NCI-H1436 (cell line): ENCODE data around the gene ZFP91.

Source experiments
- DNase-seq: peaks from one replicate; lab custom pipeline; 2025; lab: John Stamatoyannopoulos, UW

ZFP91 gene

DNA sequence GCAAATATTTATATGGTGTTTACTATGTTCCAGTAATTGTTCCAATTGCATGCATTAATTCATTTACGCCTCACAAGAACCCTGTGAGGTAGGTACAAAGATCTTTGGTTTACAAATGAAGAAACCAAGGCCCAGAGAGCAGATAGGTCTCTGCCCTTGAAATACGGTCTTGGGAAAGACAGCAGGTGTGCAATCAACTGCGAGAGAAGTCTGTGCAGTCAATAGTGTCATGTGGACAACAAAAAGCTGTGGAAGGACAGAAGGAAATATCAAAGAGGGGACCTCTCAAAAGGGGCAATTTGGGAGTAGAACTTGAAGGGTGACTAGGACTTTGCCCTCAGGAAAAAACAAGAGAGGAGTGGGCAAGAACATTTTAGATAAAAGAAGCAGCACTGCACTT, 52.5 kb downstream of the ZFP91 start:
- no peak for DNase-seq

DNA sequence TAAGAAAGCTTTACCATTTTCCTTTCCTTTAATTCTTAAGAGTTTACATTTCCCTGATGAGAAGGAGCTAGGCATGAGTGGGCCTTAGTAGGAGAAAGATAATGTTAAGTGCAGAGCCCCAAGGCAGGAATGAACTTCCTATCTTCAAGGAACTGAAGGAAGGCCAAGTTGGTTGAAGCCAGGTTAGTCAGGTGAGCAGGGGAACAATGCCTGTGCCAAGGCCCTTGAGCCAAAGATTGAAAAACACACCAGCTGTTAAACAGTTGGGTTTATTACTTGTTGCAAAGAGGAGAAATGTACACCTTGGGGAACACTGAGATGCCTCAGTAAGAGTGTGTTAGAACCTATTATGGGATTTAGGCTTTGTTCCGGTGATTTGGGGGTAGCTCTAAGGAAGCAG, 53.6 kb downstream of the ZFP91 start:
- DNase-seq, result no peak

DNA sequence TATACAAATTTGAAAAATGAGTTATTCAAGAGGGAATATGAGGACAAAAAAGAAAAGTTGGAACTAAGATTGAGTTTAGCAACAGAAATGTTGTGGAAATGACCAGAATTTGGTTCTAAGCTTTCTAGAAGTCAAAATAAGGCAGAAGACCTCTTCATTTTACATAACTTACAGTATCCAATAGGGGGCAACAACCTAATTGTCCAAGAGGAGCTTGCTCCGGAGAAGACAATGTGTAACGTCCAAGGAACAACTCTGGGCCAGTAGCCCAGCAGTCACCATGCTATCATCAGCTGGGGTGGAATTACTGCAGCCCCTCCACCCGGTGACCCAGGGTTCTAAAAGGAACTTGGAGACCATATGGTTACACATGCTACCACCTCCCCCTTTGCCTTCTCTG, 57.7 kb downstream of the ZFP91 start:
- DNase-seq, result no peak

DNA sequence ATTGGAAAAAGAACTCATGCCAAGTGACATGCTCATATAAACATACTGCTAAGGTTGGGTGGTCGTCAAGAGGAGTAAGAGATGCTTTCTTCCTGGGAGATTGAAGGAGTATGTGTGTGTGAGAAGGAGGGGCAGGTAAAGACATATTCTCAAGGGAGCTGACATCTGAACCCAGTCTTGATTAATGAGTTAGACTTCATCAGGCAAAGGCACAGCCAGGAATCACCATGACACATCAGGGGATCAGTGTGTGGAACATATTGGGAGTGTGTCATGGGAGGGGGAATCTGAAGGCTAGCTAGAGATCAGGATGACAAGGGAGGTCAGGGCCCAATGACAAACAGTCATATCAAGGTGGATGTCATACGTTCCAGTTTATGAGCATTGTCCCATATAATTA, 58.5 kb downstream of the ZFP91 start:
- no peak for DNase-seq

DNA sequence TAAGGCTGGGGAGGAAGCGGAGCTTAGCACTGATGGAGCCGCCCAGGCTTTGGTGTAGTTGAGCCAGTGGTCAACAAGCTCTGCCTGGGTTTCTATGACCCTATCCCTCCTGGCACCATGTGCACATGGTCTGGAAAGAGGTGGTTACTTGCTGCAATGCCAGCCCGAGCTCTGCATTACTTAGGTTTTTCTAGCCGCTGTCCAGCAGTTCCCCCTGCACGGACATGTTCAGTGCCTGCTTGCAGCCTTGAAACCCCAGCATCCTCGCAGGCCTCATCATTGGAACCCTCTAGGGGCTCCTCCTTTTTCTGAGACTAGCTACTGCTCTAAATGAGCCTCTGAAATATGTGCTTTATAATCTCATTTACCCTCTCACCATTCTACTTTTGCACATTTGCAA, 60.2 kb downstream of the ZFP91 start:
- no peak for DNase-seq

DNA sequence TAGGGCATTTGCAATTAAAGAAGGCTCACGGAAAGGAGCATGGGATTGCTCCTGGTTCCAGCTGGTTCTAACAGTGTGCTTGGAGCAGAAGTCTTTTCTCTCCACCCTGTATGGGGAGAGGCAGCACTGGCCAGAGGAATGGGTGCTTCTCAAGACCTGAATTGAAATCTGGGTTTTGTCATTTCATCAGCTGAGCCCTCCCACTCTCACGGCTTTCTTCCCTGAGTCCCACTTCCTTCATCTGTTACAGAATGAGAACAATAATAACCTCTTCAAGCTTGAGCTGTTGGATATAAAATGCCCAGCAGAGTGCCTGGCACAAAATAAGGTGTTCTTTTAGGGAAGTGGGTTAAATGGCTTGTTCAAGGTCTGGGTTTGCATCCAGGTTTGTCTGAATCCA, 60.8 kb downstream of the ZFP91 start:
- DNase-seq, result no peak

DNA sequence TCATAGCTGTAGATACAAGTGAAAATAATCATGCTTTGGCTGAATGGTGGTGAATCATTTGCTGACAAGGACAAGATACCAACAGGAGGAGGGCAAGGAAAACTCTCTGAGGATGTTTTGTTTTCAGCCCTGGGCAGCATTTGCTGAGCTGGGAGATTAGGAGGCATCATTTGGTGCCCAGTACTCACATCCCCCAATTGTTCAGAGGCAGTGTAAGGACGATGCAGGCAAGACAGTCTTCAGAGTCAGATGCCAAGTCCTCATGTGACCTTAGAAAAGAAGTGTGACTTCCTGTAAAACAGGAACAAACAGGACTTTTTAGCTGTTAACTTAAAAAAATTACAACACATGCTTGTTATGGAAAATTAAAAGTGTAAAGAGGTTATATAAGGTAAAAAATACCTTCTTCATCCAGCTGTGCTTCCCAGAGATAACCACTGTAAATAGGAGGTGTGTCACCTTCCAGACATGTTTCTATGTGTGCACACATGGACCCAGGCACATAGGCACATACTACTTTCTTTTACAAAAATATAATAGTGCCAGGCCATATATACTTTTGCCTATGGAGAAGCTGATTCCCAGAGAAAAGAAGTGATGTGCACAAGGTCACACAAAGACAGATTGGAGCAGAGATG, 61.6 kb downstream of the ZFP91 start:
- no peak for DNase-seq

DNA sequence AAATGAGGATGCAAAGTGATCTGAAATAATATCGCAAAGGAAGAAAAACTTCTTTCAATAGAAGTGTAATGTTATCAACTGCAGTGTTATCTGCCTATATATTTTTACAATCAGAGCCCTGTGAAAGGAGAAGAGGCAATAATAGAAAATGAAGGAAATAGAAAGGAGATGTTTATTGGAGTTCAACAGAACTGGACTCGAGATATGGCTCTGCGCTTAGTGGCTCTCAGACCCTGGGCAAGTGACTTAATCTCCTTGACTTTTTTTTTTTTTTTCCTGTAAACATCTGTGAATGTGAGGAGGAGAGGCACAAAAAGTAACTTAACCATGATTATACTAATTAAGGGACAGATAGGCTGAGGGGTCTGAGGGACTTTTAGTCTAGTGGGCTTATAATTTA, 62.5 kb downstream of the ZFP91 start:
- no peak for DNase-seq

DNA sequence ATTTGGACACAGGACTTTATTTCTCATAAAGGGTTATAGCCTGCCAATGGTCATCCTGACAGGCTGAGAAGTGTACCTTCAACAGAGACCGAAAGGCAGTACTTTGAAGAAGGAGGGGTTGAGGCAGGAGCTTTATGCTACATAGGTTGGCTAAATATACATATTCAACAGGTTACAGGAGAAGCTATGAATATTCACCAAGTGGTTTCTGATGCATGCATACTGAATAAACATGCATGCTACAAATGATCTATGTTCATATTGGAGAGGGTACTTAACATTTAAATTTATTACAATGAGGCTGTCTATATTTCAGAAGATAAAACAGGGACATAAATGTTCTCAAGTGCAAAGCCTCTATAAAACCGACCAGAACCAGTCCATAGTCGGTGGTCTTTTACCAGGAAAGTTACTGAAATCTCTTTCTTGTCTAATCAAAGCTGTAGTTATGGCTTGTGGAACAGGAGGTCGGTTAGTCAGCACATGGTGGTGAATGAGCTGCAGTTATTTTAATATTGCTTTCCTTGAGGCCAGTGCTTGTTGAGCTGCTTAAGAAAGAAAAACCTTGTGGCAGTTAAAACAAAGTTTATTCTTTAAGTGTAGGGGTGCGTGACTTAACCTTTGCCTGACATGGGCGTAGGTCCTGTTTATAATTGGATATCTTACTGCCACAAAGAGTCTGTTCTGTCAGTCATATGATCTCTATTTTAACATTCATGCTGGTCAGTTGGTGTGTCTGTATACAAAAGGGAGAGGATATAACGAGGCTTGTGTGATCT, 63.1 kb downstream of the ZFP91 start:
- DNase-seq, result no peak

DNA sequence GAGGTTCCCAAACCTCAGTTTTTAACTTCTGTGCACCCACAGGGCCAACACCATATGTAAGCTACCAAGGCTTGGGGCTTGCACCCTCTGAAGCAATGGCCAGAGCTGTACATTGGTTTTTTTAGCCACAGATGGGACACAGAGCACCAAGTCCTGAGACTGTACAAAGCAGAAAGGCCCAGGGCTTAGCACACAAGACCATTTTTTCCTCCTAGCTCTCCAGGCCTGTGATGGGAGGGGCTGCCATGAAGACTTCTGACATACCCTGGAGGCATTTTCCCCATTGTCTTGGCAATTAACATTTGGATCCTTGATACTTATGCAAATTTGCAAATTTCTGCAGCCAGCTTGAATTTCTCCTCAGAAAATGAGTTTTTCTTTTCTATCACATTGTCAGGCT, 67.0 kb downstream of the ZFP91 start:
- DNase-seq, result no peak

DNA sequence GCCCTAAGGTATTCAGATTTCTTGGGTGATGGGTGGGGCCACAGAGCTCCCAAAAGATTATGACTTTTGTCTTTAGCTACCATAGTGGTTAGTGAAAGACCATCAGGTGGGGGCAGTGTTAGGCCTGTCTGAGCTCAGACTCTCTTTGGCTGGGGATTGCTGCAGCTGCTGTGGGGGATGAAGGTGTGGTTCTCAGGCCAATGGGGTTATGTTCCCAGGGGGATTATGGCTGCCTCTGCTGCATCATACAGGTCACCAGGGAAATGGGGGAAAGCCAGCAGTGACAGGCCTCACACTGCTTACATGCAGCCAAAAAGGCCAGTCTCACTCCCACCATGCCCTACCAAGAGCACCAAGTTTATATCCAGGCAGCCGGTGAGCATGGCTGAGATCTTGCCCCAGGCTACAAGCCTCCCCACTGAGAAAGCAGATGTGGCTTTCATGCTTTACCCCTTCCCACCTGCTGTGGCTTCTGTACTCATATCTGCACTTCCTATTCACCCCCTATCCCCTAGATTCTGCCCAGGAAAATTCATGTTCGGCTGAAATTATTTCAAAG, 68.4 kb downstream of the ZFP91 start:
- no peak for DNase-seq

DNA sequence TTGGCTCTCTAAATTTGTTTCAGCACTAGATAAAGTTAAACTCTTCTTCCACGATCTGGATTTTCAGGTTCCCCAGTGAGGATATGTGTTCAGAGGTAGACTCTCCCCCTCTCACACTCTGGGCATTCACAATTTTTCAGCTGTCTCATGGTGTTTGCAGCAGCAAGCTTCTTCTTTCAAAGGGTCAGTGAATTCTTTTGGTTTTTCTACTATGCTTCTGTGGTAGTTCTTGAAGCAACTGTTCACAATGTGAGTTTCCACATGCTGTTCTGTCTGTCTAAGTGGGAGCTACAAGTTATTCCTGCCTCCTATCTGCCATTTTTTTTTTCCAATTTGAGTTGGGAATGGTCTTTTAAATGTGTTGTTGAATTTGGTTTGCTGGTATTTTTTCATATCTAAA, 69.0 kb downstream of the ZFP91 start:
- DNase-seq, result no peak

DNA sequence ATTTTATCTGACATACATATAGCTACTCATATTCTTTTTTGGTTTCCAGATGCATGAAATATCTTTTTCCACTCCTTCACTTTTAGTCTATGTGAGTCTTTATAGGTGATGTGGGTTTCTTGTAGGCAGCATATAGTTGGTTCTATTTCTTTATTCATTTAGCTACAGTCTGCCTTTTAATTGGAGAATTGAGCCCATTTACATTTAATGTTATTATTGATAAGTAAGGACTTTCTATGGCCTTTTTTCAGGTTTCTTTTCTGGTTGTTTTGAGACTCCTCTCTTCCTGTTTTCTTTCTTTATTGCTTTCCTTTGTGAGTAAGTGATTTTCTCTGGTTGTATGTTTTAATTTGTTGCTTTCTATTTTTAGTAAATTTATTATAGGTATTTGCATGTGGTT, 70.8 kb downstream of the ZFP91 start:
- DNase-seq, result no peak

DNA sequence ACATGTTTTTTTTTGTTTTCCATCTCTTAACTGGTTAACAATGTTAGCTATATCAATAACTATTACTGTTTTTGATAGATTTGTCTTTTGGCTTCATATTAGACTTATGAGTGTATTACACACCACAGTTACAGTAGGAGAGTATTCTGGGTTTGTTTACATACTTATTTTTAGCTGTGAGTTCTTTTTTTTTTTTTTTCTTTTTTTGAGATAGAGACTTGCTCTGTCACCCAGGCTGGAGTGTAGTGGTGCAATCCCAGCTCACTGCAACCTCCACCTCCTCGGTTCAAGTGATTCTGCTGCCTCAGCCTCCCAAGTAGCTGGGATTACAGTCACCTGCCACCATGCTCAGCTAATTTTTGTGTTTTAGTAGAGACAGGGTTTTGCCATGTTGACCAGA, 71.6 kb downstream of the ZFP91 start:
- no peak for DNase-seq

DNA sequence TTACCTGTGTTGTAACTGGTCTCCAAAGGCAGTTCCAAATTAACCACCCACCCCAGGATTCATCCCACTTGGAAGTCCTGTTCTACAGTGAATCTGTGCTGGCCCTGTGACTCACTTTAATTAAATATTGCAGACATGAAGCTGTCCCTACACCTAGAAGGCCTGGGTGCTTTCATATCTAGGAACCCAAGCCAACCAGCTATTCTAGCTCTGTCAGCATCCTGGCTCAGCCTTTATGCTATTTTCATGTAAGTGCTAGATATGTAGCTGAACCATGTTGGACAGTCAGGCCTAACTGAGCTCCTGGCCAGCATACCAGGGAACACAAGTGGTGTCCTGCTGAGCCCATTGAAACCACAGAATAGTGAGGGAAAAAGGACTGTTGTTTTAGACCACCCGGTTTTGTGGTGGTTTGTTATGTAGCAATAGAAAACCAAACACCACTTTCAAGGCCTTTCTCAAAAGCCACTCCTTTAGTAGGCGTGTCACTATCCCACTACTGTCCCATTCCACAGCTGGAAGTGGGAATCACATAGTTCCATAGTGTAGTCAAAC, 73.9 kb downstream of the ZFP91 start:
- DNase-seq, result no peak

DNA sequence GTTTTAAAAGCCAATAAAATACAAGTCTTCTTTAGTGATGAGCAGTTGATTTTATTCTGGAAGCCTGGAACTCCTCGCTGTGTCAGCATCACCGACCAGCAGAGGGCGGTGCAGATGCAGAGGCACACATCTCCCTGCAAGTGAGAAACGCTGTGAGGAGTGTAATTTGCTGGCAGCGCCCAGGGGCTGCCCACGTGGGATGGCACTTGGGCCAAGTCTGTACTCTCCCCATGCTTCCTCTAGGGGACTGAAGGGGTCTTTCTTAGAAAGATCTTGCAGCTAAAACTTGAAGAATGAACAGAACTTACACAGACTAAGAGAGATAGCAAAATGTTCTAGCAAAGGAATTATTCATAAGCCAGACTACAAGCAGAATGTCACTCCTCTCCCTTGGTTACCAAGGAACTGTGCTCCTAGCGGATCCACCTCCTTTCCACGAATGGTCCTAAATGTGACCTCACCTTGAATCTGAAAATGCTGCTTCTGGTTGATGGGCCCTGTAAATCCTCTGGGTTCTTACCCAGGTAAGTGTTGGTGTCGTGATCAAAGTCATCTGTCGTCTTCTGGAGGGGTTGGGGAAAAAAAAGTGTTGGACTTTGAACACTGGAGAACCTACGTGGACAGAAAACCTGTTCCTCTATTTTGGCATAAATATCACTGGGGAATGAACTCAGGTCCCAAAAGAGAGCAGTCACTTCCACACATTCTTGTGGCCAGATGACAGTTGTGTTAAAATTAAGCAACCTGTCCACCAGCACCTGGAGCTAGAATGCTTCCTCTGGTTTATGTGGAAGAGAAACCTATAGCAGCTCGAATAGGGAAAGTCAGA, 75.4 kb downstream of the ZFP91 start:
- DNase-seq, result peak; percentile 70

DNA sequence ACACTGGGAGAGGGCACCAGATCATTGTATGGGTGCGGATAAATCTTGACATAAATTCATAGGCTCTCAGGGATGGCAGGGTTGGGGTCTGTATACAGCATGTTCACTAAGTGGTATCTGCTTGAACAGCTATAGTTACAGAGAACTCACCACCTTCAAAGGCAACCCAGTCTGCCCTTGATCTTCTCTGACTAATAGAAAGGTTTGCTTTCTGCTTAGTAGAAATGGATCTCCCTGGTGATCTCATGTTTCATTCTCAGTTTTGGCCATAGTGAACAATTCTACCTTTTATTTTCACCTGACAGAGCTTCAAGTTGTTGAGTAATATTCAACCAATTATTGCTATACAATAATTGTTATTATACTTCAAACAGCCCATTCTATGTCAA, 76.0 kb downstream of the ZFP91 start:
- no peak for DNase-seq

DNA sequence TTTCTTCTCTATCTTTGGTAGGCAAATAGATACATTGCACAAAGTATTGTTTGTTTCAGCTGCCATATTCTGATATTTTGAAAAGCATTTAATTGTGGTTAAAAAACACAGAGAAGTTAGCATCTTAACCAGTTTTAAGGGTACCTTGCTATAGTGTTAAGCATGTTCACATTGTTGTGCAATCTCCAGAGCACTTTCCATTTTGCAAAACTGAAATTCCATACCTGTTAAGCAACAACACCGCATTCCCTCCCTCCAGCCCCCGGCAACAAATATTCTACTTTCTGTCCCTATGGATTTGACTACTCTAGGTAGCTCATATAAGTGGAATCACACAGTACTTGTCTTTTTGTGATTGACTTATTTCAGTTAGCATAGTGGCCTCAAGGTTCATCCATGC, 77.5 kb downstream of the ZFP91 start:
- DNase-seq, result no peak

DNA sequence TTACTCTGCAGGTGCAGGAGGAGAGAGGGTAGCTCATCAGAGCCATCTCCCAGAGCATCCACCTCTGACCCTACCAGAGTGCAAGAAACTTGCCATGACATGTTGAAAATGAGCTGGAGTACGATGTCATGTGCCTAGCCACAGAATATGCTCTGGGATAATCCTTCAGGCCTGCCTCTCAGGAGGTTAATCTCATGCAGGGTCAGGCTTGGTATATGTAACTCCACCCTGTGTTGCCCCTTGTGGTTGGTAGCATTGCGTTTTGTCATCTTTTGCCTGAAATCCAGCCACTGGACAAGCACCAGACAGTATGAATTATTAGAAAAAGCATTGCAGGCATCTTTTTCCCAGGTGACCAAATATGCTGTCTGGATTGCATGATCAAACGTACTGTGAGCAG, 79.8 kb downstream of the ZFP91 start:
- no peak for DNase-seq

DNA sequence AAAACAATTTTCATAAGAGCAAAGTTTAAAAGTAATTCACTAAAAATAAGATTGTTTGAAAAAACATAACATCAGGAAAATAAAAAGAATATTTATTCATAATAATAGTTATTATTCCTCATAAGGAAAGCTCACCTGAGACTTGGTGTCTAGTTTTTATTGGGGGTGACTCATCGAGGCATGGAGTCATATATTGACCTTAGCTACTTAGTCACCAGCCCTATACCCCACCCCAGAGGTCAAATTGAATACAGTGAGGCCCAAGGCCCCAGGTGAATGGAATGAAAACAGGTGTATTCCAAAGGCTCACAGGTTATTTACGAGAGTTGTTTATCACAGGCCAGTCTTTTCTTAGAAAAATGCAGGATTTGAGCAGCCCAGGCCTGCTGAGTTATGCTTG, 80.5 kb downstream of the ZFP91 start:
- DNase-seq, result no peak

DNA sequence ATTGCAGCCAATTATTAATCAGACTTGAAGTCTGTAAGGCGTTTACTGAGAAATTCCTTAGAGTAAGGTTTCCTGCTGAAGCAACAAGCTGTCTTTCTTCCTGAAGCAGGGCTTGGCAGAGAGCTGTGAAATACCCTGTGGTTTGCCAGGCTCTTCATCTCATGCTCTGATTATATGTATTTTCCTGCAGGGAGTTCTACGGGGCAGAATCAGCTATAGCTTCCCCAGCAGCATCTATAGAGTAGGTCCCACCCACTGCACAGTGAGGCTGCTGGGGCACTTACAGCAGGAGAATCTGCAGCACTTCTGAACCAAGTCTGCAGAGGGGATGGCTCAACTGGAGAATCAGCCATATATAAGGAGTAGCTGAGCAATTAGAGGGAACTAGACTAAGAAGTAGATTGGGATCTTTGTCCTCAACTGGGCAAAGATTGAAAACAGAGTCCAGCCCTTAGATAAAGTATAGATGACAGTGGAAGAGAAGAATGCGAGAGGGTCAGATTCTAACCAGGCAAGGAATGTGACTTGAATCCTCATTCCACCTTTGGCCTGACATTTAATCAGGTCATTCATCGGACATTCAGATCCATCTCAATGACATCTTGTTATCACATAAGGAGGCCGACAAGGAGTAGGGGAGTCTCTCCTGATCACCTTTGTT, 81.2 kb downstream of the ZFP91 start:
- DNase-seq, result no peak
